ENCODE results near the gene PNPLA7. TPM values are rescaled to one million over a fixed set of nuclear protein-coding genes. Genes with fewer than 3 reads are reported as not detected.

The PNPLA7 gene
- total and polyA plus RNA-seq, 12 donors: 0.83 to 22.6 (median 9.4) TPM

DNA sequence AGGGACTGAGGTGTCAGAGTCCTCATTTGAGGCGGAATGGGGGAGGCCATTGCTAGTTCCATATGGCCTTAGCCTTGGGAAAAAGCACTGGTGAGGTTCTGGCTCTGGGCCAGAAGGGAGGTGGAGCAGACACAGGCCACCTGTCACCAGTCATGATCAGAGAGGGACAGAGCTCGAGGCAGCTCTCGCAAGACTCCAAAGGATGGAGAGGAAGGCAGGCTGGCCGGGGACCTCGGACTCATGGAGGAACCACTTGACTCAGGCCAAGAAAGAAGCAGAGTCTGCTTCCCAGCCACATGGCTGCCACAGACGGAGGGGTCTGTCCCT is 61.9 kb downstream of the PNPLA7 start:
- ATAC-seq (peak in 1 of 8 donors; percentile 15), DNase-seq (no peak)
- H3K4me3 ChIP-seq: no peak overlapping the region
- H3K36me3 ChIP-seq: peaks cover 0 to 19% (median 0%) of the 10 kb centered on the region in 9 donors
- WGBS, 2 donors: 76 to 81% methylated on average over 6 of the region's 6 CpGs
- H3K9me3 ChIP-seq: no peaks in the 10 kb centered on the region
- intact Hi-C loops (cut with DNase I): no loop called here
- no peaks in the 10 kb centered on the region for H3K27me3 ChIP-seq
- H3K4me1 ChIP-seq: no peaks in the 10 kb centered on the region
- no peak overlapping the region for H3K27ac ChIP-seq
- no peak for TF ChIP-seq CTCF (IDR thresholded peaks at IDR 0.05)

DNA sequence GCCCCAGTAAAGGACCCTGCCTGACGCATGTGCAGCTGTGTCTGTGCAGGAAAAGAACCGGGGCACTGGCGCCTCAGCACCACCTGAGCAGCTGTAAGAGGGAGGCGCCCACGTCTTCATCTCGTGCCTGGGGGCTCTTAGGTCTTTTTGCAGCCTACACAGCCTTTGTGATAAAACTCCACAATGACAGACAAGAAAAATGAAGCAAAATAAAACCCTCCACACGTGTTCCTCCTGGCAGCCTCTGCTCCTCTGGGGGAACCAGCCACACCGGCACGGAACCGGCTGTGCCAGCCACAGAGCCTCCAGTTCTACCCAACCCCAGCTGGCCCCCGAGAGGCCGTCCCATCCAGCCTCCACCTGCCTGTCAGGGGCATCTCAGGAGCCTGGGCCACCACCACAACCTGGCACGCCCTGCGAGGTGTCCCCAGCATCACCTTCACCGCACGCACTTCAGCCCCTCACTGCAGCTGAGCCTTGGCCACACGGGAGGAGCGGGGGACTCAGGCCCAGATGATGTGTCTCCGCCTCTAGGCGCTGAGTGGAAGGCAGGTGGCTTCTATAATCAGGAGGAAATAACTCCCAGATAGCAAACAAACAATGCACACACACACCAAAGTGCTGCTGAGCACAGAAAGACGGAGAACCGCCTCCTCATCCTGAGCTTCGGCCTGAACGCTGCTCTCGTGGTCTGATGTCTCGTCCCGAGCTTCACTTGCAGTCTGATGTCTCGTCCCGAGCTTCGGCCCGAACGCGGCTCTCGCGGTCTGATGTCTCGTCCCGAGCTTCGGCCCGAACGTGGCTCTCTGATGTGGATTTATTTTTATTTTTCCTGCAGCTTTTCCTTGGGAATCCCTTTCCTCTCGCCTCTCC is 62.5 kb downstream of the PNPLA7 start:
- DNase-seq (no peak), ATAC-seq (no peak)
- 70 to 77% methylated on average over 41 of the region's 41 CpGs for WGBS, 2 donors
- no peak overlapping the region for H3K27ac ChIP-seq
- peaks cover 0 to 19% (median 0%) of the 10 kb centered on the region in 9 donors for H3K36me3 ChIP-seq
- no peak overlapping the region for H3K4me3 ChIP-seq
- intact Hi-C loops (cut with DNase I): no loop called here
- H3K27me3 ChIP-seq: no peaks in the 10 kb centered on the region
- peaks cover 0 to under 1% (median 0%) of the 10 kb centered on the region in 9 donors for H3K4me1 ChIP-seq
- no peaks in the 10 kb centered on the region for H3K9me3 ChIP-seq
- TF ChIP-seq CTCF (IDR thresholded peaks at IDR 0.05): no peak

GRCh38 chr9:137486545-137487453 is 63.4 kb downstream of the PNPLA7 start:
- no peaks in the 10 kb centered on the region for H3K27me3 ChIP-seq
- DNase-seq (no peak), ATAC-seq (peak in 1 of 8 donors; percentile 18)
- H3K36me3 ChIP-seq: peaks cover 0 to 18% (median 0%) of the 10 kb centered on the region in 9 donors
- H3K4me3 ChIP-seq: no peak overlapping the region
- no peaks in the 10 kb centered on the region for H3K9me3 ChIP-seq
- intact Hi-C loops (cut with DNase I): no loop called here
- no peak for TF ChIP-seq CTCF (IDR thresholded peaks at IDR 0.05)
- no peak overlapping the region for H3K27ac ChIP-seq
- 80 to 81% methylated on average over 35 of the region's 35 CpGs for WGBS, 2 donors
- H3K4me1 ChIP-seq: peaks cover 0 to 9% (median 0%) of the 10 kb centered on the region in 9 donors

DNA sequence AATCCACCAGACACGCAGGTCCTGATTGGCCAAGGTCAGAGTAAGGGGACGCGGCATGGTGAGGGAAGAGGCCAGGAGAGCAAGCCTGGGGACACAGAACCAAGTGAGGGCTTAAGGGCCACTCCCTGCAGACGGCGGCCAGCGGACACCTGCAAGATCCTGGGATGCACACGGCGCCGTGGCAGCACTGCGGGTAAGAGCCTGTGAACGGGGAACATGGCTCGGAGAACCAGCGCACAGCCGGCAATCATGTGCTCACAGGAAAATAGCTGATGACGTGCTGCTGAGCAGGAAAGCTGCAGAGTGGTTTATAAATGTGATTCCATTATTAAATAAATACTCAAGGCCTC is 64.1 kb downstream of the PNPLA7 start:
- no peak for TF ChIP-seq CTCF (IDR thresholded peaks at IDR 0.05)
- Histone ChIP-seq H3K27ac (no peak overlapping the region), H3K4me3 (no peak overlapping the region), H3K27me3 (no peaks in the 10 kb centered on the region), H3K36me3 (peaks cover 0 to 12% (median 0%) of the 10 kb centered on the region in 9 donors), H3K4me1 (peaks cover 0 to 12% (median 0%) of the 10 kb centered on the region in 9 donors), H3K9me3 (no peaks in the 10 kb centered on the region)
- DNase-seq (no peak), ATAC-seq (no peak)
- 90 to 94% methylated on average over 15 of the region's 15 CpGs for WGBS, 2 donors
- intact Hi-C loops (cut with DNase I): no loop called here

All from heart right ventricle (tissue), 16 donors.